Gastroesophageal sphincter (tissue), 3 donors: ENCODE results near the gene ARHGEF16.

Experiments used
- CTCF ChIP-seq, 4 experiments: fragments of 200-600 bp in 2 of 4; fragments of 450-650 bp in 2 of 4; sonication (generic) in 1 of 4; IDR thresholded peaks; one replicate each; pipeline ENCODE4 v1.5.1; 2017 to 2019; ENCODE audit warnings: antibody characterized with exemption in 4 of 4, mild to moderate bottlenecking in 2 of 4, moderate library complexity in 2 of 4
- POLR2A ChIP-seq, 2 donors: fragments of 450-650 bp; IDR thresholded peaks; one replicate each; pipeline ENCODE4 v1.6.1; 2017; ENCODE audit warnings: antibody characterized with exemption in 2 of 2, mild to moderate bottlenecking in 2 of 2, moderate library complexity in 1 of 2
- POLR2AphosphoS5 ChIP-seq: sonication (generic); formaldehyde crosslinking; IDR thresholded peaks from one replicate; pipeline ENCODE4 v1.6.1; 2017; ENCODE audit warnings: antibody characterized with exemption

GRCh38 chr1:3457910-3458883 is 3.7 kb downstream of the ARHGEF16 start:
- TF ChIP-seq CTCF (IDR thresholded peaks at IDR 0.05) = no peak
- TF ChIP-seq POLR2A (IDR thresholded peaks at IDR 0.05) = no peak
- no peak for TF ChIP-seq POLR2AphosphoS5
